K562 (cell line): ENCODE data around the gene GNAI3. TPM values are rescaled to one million over a fixed set of nuclear protein-coding genes. Genes with fewer than 3 reads are reported as not detected.

Source experiments
- ARHGAP35 ChIP-seq: fragments of 450-650 bp; IDR thresholded peaks from 2 replicates; pipeline ENCODE4 v1.6.1; 2018; ENCODE audit not compliant: partially characterized antibody
- BRF1 ChIP-seq: IDR thresholded peaks from 3 replicates; pipeline ENCODE4 v1.6.1; 2011; ENCODE audit warnings: borderline replicate concordance, mild to moderate bottlenecking; ENCODE audit not compliant: insufficient read length; ENCODE audit errors: extremely low read depth
- CHCHD3 ChIP-seq: fragments of 250-450 bp; sonication (Bioruptor Pico); IDR thresholded peaks from 2 replicates; pipeline ENCODE4 v2.1.2; 2022; ENCODE audit warnings: mild to moderate bottlenecking
- FOXA3 ChIP-seq, 2 experiments: fragments of 450-650 bp in 1 of 2; sonication (generic) in 1 of 2; formaldehyde crosslinking; IDR thresholded peaks in 1 of 2; conservative IDR thresholded peaks in 1 of 2; 2 replicates each; pipeline versions ENCODE4 v1.4.0 to v1.8.0; 2020 to 2022; ENCODE audit warnings: mild to moderate bottlenecking in 2 of 2, missing genetic modification reagents in 1 of 2
- GABPB1 ChIP-seq: sonication (generic); formaldehyde crosslinking; IDR thresholded peaks from 2 replicates; pipeline ENCODE4 v1.8.0; 2022; ENCODE audit warnings: mild to moderate bottlenecking, missing genetic modification reagents
- GTF2F1 ChIP-seq: IDR thresholded peaks from 2 replicates; pipeline ENCODE4 v1.6.1; 2011; ENCODE audit warnings: low read depth, low read length, improper control_type of control experiment
- HLTF ChIP-seq: fragments of 450-650 bp; IDR thresholded peaks from 2 replicates; pipeline ENCODE4 v1.6.1; 2016
- NBN ChIP-seq: fragments of 450-650 bp; IDR thresholded peaks from 2 replicates; pipeline ENCODE4 v1.6.1; 2016; ENCODE audit warnings: low read depth, mild to moderate bottlenecking
- POLR2H ChIP-seq: IDR thresholded peaks from 2 replicates; pipeline ENCODE4 v1.6.1; 2016; ENCODE audit warnings: missing genetic modification characterization, low read depth, mild to moderate bottlenecking, control low read depth, missing compliant biosample characterization, moderate library complexity
- POU5F1 ChIP-seq: fragments of 150-350 bp; IDR thresholded peaks from 2 replicates; pipeline ENCODE4 v1.6.1; 2014; ENCODE audit warnings: borderline replicate concordance, low read length, low read depth, mild to moderate bottlenecking; ENCODE audit not compliant: partially characterized antibody
- RBM15 ChIP-seq: fragments of 200-400 bp; formaldehyde crosslinking; IDR thresholded peaks from 2 replicates; pipeline ENCODE4 v1.6.1; 2018; ENCODE audit warnings: mild to moderate bottlenecking, low read length, moderate library complexity; ENCODE audit not compliant: insufficient read depth
- SLC30A9 ChIP-seq: fragments of 250-450 bp; sonication (Bioruptor Pico); IDR thresholded peaks from 2 replicates; pipeline ENCODE4 v1.8.0; 2022; ENCODE audit warnings: mild to moderate bottlenecking, moderate library complexity
- STAG1 ChIP-seq: sonication (generic); formaldehyde crosslinking; IDR thresholded peaks from 2 replicates; pipeline ENCODE4 v1.5.0; 2020; ENCODE audit warnings: missing genetic modification reagents, borderline replicate concordance
- TAF7 ChIP-seq: fragments of 450-650 bp; IDR thresholded peaks from 2 replicates; pipeline ENCODE4 v1.6.1; 2016; ENCODE audit warnings: missing genetic modification characterization, missing compliant biosample characterization
- ZBTB17 ChIP-seq: fragments of 450-650 bp; formaldehyde crosslinking; IDR thresholded peaks from 2 replicates; pipeline ENCODE4 v1.4.0; 2020; ENCODE audit warnings: mild to moderate bottlenecking
- polyA plus RNA-seq, 8 experiments: library from polyadenylated mRNA; depleted of rRNA in 4 of 8; stranded (reverse) in 5 of 8; unstranded in 3 of 8; fragments of >200 nt; fragmentation: Nextera tagmentation in 2 of 8; fragmentation: Illumina TruSeq in 1 of 8; extraction: Ambion mirVana in 2 of 8; extraction: Trizol in 1 of 8; gene quantifications; 2 replicates each; pipeline versions ENCODE4 v1.2.1 to v1.2.3, GENCODE V29; 2011 to 2014; ENCODE audit warnings: inconsistent platforms in 1 of 8, missing spikeins in 1 of 8
- total RNA-seq, 7 experiments: library from RNA; depleted of rRNA in 6 of 7; stranded (reverse); fragments of >200 nt in 6 of 7; fragmentation: Illumina TruSeq in 2 of 7; extraction: Trizol in 2 of 7; gene quantifications; 2 replicates each; pipeline versions ENCODE4 v1.2.1 to v1.2.3, GENCODE V29; 2011 to 2021; ENCODE audit warnings: low replicate concordance in 1 of 7
- TF ChIP-seq, protein P1 (sequence below): fragments of 450-650 bp; conservative IDR thresholded peaks from 2 replicates; pipeline ENCODE4 v1.6.1; 2016; ENCODE audit warnings: missing genetic modification characterization, low read depth, mild to moderate bottlenecking, control low read depth, missing compliant biosample characterization
- TF ChIP-seq, protein P2 (sequence below): fragments of 250-450 bp; sonication (Bioruptor Pico); IDR thresholded peaks from 2 replicates; pipeline ENCODE4 v1.5.0; 2021; ENCODE audit warnings: mild to moderate bottlenecking, borderline replicate concordance
- TF ChIP-seq, protein P3 (sequence below): sonication (generic); formaldehyde crosslinking; IDR thresholded peaks from 2 replicates; pipeline ENCODE4 v1.8.1; 2022; ENCODE audit warnings: missing genetic modification reagents
- TF ChIP-seq, protein P4 (sequence below): fragments of 250-450 bp; sonication (Bioruptor Pico); IDR thresholded peaks from 2 replicates; pipeline ENCODE4 v1.5.1; 2021; ENCODE audit warnings: mild to moderate bottlenecking

Gene GNAI3
- total and polyA plus RNA-seq, 9 of the 15 experiments (the other 6 are each of a cell fraction or from before 2014, with no cell fraction given): 6.3 to 13.2 (median 8.9) TPM

DNA sequence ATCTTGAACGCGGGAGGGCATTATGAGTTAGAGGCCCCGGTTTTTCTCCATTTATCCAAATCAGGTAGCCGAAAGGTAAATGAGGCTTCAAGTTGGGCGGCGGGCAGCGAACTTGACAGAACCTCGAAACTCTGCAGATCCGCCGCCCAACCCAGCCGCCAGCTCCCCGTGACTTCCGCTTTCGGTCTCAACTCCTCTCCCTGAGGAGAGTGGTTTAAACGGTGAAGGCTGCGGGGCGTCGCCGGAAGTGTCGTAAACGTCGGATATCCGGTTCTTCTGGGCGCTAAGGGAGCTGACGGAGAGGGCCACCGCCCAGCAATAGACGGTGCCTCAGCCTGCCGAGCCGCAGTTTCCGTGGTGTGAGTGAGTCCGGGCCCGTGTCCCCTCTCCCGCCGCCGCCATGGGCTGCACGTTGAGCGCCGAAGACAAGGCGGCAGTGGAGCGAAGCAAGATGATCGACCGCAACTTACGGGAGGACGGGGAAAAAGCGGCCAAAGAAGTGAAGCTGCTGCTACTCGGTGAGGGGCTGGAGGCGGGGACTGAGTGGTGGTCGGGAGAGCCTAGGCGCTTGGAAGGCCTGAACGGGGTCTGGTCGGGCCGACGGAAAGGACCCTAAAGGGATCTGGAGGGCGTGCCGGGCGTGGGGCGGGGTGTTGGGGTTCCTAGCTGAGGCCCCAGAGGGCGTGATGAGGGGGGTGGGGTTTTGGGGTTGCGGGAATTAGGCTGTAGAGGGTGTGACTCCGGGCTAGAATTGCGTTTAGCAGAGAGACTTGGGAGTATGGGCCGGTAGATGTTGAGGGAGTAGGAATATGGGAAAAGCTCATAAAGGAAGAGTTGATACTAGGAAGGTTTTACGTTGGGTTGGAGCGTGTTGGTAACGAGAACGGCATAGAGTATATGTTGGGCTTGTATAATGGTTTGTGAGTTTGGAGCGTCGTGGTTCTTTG is at the start of gene GNAI3 (continued):
- TF ChIP-seq, protein P1, sequence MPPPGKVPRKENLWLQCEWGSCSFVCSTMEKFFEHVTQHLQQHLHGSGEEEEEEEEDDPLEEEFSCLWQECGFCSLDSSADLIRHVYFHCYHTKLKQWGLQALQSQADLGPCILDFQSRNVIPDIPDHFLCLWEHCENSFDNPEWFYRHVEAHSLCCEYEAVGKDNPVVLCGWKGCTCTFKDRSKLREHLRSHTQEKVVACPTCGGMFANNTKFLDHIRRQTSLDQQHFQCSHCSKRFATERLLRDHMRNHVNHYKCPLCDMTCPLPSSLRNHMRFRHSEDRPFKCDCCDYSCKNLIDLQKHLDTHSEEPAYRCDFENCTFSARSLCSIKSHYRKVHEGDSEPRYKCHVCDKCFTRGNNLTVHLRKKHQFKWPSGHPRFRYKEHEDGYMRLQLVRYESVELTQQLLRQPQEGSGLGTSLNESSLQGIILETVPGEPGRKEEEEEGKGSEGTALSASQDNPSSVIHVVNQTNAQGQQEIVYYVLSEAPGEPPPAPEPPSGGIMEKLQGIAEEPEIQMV (tag): no peak
- TF ChIP-seq ZBTB17 (CRISPR knock-in tag) (peak; percentile 76; the same call in 1 of the 2 replicates), STAG1 (CRISPR knock-in tag) (no peak), GABPB1 (CRISPR knock-in tag) (peak; percentile 97), HLTF (no peak), ARHGAP35 (no peak), RBM15 (no peak), FOXA3 (CRISPR knock-in tag; conservative IDR thresholded peaks at IDR 0.05 in 1 of 2, IDR thresholded peaks at IDR 0.05 in 1 of 2) (peak in 1 of 2 experiments; percentile 37; a peak in 1 of 4 replicates), SLC30A9 (CRISPR knock-in tag) (no peak), NBN (0 out of 2 replicates have a peak, but pooled peaks have one; percentile 30), POU5F1 (no peak), CHCHD3 (CRISPR knock-in tag) (0 out of 2 replicates have a peak, but pooled peaks have one; percentile 71), BRF1 (no peak), TAF7 (tag) (peak; percentile 73), POLR2H (peak; percentile 97), GTF2F1 (0 out of 2 replicates have a peak, but pooled peaks have one; percentile 20)
- TF ChIP-seq, protein P2, sequence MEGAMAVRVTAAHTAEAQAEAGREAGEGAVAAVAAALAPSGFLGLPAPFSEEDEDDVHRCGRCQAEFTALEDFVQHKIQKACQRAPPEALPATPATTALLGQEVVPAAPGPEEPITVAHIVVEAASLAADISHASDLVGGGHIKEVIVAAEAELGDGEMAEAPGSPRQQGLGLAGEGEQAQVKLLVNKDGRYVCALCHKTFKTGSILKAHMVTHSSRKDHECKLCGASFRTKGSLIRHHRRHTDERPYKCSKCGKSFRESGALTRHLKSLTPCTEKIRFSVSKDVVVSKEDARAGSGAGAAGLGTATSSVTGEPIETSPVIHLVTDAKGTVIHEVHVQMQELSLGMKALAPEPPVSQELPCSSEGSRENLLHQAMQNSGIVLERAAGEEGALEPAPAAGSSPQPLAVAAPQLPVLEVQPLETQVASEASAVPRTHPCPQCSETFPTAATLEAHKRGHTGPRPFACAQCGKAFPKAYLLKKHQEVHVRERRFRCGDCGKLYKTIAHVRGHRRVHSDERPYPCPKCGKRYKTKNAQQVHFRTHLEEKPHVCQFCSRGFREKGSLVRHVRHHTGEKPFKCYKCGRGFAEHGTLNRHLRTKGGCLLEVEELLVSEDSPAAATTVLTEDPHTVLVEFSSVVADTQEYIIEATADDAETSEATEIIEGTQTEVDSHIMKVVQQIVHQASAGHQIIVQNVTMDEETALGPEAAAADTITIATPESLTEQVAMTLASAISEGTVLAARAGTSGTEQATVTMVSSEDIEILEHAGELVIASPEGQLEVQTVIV (CRISPR knock-in tag): peak; percentile 91
- TF ChIP-seq, protein P3, sequence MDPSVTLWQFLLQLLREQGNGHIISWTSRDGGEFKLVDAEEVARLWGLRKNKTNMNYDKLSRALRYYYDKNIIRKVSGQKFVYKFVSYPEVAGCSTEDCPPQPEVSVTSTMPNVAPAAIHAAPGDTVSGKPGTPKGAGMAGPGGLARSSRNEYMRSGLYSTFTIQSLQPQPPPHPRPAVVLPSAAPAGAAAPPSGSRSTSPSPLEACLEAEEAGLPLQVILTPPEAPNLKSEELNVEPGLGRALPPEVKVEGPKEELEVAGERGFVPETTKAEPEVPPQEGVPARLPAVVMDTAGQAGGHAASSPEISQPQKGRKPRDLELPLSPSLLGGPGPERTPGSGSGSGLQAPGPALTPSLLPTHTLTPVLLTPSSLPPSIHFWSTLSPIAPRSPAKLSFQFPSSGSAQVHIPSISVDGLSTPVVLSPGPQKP: no peak
- TF ChIP-seq, protein P4, sequence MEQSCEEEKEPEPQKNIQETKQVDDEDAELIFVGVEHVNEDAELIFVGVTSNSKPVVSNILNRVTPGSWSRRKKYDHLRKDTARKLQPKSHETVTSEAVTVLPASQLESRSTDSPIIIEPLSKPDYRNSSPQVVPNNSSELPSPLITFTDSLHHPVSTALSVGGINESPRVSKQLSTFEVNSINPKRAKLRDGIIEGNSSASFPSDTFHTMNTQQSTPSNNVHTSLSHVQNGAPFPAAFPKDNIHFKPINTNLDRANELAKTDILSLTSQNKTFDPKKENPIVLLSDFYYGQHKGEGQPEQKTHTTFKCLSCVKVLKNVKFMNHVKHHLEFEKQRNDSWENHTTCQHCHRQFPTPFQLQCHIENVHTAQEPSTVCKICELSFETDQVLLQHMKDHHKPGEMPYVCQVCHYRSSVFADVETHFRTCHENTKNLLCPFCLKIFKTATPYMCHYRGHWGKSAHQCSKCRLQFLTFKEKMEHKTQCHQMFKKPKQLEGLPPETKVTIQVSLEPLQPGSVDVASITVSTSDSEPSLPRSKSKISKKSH: no peak
